ENCODE measurements around the gene SDF2. TPM values are rescaled to one million over a fixed set of nuclear protein-coding genes. Genes with fewer than 3 reads are reported as not detected.

The SDF2 gene
- total and polyA plus RNA-seq, 7 donors = 20.9 to 72.0 (median 27.0) TPM

DNA sequence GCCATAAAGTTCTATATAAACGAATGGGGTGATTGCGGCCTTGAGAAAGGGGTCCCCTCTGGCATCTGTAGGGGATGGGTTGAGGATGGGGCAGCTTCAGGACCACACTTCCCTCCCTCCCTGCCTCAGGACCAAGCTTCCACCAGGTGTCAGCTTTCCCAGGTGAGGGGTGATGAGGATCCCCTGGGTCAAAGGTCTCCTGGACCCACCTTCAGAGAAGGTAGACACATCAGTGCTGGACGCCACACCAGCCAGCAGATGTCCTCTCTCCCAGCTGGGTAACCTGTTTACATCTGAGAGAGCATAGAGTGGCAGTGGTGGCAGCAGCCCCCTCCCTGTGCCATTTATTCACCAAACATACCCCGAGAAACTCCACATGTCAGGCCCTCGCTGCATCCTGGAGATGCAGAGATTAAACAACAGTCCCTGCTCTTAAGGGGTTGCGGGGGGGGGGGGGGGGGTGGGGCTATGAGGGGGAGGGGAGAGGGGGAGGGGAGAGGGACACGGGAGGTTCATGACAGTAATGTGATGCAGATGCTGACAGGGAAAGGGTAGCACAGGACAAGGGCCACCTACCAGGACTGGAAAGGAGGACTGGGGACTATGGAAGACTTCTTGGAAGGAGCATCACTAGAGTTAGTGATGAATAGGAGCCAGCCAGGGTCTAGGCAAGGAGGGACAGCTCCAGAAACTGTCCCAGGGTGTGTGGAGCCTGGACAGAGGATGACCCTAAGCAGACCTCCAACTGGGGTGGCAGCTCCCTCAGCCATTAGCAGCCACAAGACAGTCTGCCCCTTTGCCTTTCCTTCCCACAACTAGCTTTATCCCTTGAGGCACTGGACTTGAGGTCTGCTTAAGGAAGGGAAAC lies 45.0 kb upstream of the SDF2 start:
- no peaks in the 10 kb centered on the region for H3K9me3 ChIP-seq
- H3K27ac ChIP-seq = no peak overlapping the region
- peaks cover 0 to 2% (median 0%) of the 10 kb centered on the region in 3 donors for H3K27me3 ChIP-seq (ENCODE audit: insufficient read depth in 3 of 3, low read length in 2 of 3)
- H3K4me3 ChIP-seq = no peak overlapping the region
- TF ChIP-seq, protein P1, sequence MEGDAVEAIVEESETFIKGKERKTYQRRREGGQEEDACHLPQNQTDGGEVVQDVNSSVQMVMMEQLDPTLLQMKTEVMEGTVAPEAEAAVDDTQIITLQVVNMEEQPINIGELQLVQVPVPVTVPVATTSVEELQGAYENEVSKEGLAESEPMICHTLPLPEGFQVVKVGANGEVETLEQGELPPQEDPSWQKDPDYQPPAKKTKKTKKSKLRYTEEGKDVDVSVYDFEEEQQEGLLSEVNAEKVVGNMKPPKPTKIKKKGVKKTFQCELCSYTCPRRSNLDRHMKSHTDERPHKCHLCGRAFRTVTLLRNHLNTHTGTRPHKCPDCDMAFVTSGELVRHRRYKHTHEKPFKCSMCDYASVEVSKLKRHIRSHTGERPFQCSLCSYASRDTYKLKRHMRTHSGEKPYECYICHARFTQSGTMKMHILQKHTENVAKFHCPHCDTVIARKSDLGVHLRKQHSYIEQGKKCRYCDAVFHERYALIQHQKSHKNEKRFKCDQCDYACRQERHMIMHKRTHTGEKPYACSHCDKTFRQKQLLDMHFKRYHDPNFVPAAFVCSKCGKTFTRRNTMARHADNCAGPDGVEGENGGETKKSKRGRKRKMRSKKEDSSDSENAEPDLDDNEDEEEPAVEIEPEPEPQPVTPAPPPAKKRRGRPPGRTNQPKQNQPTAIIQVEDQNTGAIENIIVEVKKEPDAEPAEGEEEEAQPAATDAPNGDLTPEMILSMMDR (IDR thresholded peaks at IDR 0.05) = no peak
- peaks cover 0 to 34% of the 10 kb centered on the region in 2 donors for H3K36me3 ChIP-seq (ENCODE audit: insufficient read depth in 1 of 2, low read depth in 1 of 2)
- intact Hi-C loops (cut with DNase I) = no loop called here
- DNase-seq (no peak), ATAC-seq (no peak)
- 65 to 79% (median 72%) methylated on average over 6 of the region's 7 CpGs for WGBS, 3 donors
- H3K4me1 ChIP-seq = peaks cover 3% of the 10 kb centered on the region

DNA sequence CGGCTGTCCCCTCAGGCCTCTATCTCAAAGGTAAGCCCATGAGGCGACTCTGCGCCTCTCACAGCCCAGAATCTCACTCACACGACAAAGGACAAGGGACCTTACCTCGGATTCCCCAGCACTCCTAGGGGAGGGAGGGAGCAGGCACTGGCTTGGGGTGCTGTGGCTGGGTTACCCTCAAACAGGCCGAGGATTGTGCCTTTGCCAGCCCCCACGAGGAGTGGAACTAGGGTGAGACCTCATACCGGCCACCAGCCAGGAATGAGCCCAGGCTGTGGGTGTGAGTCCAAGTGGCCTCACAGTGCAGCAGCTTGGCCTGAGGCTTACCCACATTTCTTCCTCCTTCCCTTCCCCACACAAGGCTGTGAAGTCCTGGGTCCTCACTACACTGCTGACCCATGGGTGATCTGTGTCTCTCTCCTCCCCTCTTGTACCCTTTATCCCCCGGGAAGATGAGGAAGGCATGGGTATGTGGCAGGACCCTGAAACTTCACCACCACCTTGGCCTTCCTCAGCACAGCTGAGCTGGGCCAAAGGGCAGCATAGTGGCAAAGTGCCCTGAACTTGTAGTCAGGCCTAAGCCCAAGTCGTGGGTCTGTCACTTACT lies 44.1 kb upstream of the SDF2 start:
- Histone ChIP-seq H3K36me3 (ENCODE audit: insufficient read depth in 1 of 2, low read depth in 1 of 2) (peaks cover 4 to 43% of the 10 kb centered on the region in 2 donors), H3K4me3 (no peak overlapping the region), H3K9me3 (no peaks in the 10 kb centered on the region), H3K27me3 (ENCODE audit: insufficient read depth in 3 of 3, low read length in 2 of 3) (no peaks in the 10 kb centered on the region), H3K4me1 (no peaks in the 10 kb centered on the region), H3K27ac (no peak overlapping the region)
- 56 to 72% (median 61%) methylated on average over 10 of the region's 10 CpGs for WGBS, 3 donors
- DNase-seq (no peak), ATAC-seq (peak in 1 of 4 donors; percentile 2)
- intact Hi-C loops (cut with DNase I) = no loop called here
- TF ChIP-seq, protein P1 (IDR thresholded peaks at IDR 0.05) = no peak

DNA sequence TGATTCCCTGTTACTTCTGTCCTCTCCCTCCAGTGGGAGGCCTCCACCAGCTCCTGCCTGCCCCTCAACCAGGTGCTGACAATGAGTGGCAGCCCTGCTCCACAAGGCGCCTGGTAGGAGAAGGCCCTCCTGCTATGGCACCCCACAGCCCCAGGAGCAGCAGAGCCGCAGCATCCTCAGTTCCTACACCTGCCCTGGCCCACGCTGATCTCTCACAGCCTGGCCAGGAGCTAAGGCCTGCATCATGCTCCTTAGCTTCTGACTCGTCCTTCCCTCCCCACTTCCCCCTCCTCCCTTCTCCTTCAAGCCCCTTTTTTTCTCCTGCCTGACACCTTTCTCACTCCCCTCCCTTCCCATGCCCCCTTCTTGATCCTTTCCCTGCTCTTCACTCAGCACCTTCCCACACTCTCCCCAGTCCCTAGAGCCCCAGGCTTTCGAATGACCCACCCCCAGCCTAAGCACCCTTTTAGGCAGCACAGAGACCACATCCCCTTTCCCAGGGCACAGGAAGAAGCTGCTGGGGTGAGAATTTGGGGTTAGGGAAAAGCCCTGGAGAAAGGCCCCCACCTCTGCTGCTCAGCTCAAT lies 43.5 kb upstream of the SDF2 start:
- intact Hi-C loops (cut with DNase I) = no loop called here
- no peak for ATAC-seq
- Histone ChIP-seq H3K36me3 (ENCODE audit: insufficient read depth in 1 of 2, low read depth in 1 of 2) (peaks cover 5 to 50% of the 10 kb centered on the region in 2 donors), H3K27ac (no peak overlapping the region), H3K4me1 (no peaks in the 10 kb centered on the region), H3K4me3 (no peak overlapping the region), H3K27me3 (ENCODE audit: insufficient read depth in 3 of 3, low read length in 2 of 3) (no peaks in the 10 kb centered on the region), H3K9me3 (no peaks in the 10 kb centered on the region)
- 78 to 80% (median 79%) methylated on average over 5 of the region's 5 CpGs for WGBS, 3 donors
- no peak for DNase-seq
- TF ChIP-seq, protein P1 (IDR thresholded peaks at IDR 0.05) = no peak

DNA sequence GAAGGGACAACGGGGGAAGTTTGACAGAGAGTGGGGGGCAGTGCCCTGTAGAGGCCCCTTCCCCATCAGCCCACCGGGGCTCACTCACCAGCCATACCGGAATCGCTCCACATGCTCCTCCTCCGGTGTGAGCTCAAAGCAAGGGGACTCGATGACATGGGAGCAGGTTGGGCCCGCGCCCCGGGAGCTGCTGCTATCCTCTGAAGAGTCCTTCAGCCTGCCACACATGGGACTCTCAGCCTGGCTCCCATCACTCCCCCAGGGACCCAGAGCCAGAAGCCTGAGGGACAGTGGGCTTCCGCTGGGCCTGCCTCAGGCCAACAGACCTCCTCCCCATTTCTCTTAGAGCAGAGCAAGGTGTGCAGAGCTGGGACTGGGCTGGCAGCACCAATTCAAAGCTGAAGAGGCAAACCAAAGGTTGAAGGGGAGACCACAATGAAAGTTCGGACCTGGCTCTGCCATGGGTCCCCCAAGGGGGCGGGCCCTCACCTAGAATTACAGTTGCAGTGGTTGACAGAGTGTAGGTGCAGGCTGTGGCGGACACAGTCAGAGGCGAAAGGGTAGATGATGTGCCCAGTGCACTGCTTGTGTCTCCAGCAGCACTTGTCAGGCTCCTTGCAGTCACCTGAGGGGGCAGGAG lies 42.6 kb upstream of the SDF2 start:
- DNase-seq (no peak), ATAC-seq (no peak)
- Histone ChIP-seq H3K27me3 (ENCODE audit: insufficient read depth in 3 of 3, low read length in 2 of 3) (no peaks in the 10 kb centered on the region), H3K9me3 (no peaks in the 10 kb centered on the region), H3K4me3 (no peak overlapping the region), H3K4me1 (no peaks in the 10 kb centered on the region), H3K36me3 (ENCODE audit: insufficient read depth in 1 of 2, low read depth in 1 of 2) (peaks cover 5 to 58% of the 10 kb centered on the region in 2 donors), H3K27ac (no peak overlapping the region)
- TF ChIP-seq, protein P1 (IDR thresholded peaks at IDR 0.05) = no peak
- intact Hi-C loops (cut with DNase I) = no loop called here
- WGBS, 3 donors = 85 to 92% (median 87%) methylated on average over 14 of the region's 14 CpGs
